OCI-LY1 (cell line): Measurements from ENCODE around the gene NRG2.

Experiments used
- EZH2 ChIP-seq: fragments of 200-600 bp; sonication (generic), shearing (Covaris generic); IDR thresholded peaks from 2 replicates; pipeline ENCODE4 v1.8.0; 2017; ENCODE audit warnings: borderline replicate concordance, mixed run types, mild to moderate bottlenecking, antibody characterized with exemption, low read length, moderate library complexity, mixed read lengths
- TF ChIP-seq, protein P1 (sequence below): fragments of 200-600 bp; sonication (generic), shearing (Covaris generic); IDR thresholded peaks from 2 replicates; pipeline ENCODE4 v1.5.1; 2017; ENCODE audit warnings: mild to moderate bottlenecking, antibody characterized with exemption, low read length, moderate library complexity, mixed read lengths

DNA sequence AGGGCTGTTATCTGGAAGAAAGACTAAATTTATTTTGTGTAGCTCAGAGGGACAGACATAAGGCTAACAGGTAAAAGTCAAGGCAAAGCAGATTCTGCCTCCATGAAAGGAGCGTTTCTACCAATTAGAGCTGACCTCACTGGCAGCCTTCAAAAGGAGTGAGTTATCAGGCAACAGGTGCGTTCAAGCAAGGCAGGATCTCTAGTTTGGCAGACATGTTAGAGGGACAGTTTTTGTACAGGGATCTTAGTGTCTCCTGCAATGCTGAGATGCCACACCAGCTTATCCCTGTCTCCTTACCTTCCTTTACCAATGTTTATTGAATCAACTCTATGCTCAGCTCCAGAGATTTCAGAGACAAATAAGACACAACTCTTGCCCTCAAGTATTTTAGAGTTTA is 73.8 kb downstream of the NRG2 start:
- TF ChIP-seq, protein P1, sequence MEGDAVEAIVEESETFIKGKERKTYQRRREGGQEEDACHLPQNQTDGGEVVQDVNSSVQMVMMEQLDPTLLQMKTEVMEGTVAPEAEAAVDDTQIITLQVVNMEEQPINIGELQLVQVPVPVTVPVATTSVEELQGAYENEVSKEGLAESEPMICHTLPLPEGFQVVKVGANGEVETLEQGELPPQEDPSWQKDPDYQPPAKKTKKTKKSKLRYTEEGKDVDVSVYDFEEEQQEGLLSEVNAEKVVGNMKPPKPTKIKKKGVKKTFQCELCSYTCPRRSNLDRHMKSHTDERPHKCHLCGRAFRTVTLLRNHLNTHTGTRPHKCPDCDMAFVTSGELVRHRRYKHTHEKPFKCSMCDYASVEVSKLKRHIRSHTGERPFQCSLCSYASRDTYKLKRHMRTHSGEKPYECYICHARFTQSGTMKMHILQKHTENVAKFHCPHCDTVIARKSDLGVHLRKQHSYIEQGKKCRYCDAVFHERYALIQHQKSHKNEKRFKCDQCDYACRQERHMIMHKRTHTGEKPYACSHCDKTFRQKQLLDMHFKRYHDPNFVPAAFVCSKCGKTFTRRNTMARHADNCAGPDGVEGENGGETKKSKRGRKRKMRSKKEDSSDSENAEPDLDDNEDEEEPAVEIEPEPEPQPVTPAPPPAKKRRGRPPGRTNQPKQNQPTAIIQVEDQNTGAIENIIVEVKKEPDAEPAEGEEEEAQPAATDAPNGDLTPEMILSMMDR = no peak
- no peak for TF ChIP-seq EZH2
